Activated T-cell treated with anti-CD3 and anti-CD28 coated beads, Interleukin-2, amount 50 U/mL, for 4 hours (primary cell): Measurements from ENCODE around the gene OPN1SW. TPM values are rescaled to one million over a fixed set of nuclear protein-coding genes. Genes with fewer than 3 reads are reported as not detected.
A peak's percentile ranks its signal among the peaks of the same experiment; 100 is the strongest.

Experiments used
- ATAC-seq, 2 donors: fragments of 200-7000 bp; cut with Tn5 transposase; one replicate each; pipeline ENCODE4 v1.10.0; 2021
- DNase-seq: peaks from one replicate; pipeline ENCODE4 v3.0.0-alpha.2; 2020
- H3K27me3 Mint-ChIP-seq: one replicate; pipeline ENCODE4 v1.8.0; 2021; ENCODE audit warnings: low read depth, mixed read lengths
- H3K36me3 Mint-ChIP-seq: one replicate; pipeline ENCODE4 v1.8.0; 2022; ENCODE audit warnings: mixed read lengths; ENCODE audit not compliant: insufficient read depth
- H3K4me1 Mint-ChIP-seq: one replicate; pipeline ENCODE4 v1.8.0; 2021; ENCODE audit warnings: low read depth, mixed read lengths
- H3K4me3 Mint-ChIP-seq: one replicate; pipeline ENCODE4 v1.8.0; 2021; ENCODE audit warnings: mild to moderate bottlenecking, moderate library complexity, mixed read lengths
- H3K9me3 Mint-ChIP-seq: one replicate; pipeline ENCODE4 v1.8.0; 2021; ENCODE audit warnings: mixed read lengths
- total RNA-seq, 3 donors: library from RNA; stranded (reverse); gene quantifications; one replicate each; pipeline ENCODE4 v1.2.1, GENCODE V29; 2021

OPN1SW gene
- total RNA-seq, 3 donors from 2014 or later, result not detected

GRCh38 chr7:128755819-128756476 is 19.6 kb downstream of the OPN1SW start:
- H3K9me3 Mint-ChIP-seq, result no peaks in the 10 kb centered on the region
- ATAC-seq (no peak), DNase-seq (no peak)
- peaks cover 29% of the 10 kb centered on the region for H3K36me3 Mint-ChIP-seq
- no peak overlapping the region for H3K4me3 Mint-ChIP-seq
- no peaks in the 10 kb centered on the region for H3K27me3 Mint-ChIP-seq
- H3K4me1 Mint-ChIP-seq, result no peaks in the 10 kb centered on the region

GRCh38 chr7:128755075-128755818 is 20.3 kb downstream of the OPN1SW start:
- no peak for ATAC-seq
- no peak for DNase-seq
- Mint-ChIP-seq H3K9me3 (no peaks in the 10 kb centered on the region), H3K36me3 (peaks cover 29% of the 10 kb centered on the region), H3K4me1 (no peaks in the 10 kb centered on the region), H3K4me3 (no peak overlapping the region), H3K27me3 (no peaks in the 10 kb centered on the region)

GRCh38 chr7:128752251-128752650 is 23.3 kb downstream of the OPN1SW start:
- no peak for ATAC-seq
- H3K27me3 Mint-ChIP-seq, result no peaks in the 10 kb centered on the region
- H3K4me3 Mint-ChIP-seq, result no peak overlapping the region
- H3K36me3 Mint-ChIP-seq, result peaks cover 37% of the 10 kb centered on the region
- H3K4me1 Mint-ChIP-seq, result peaks cover 4% of the 10 kb centered on the region
- no peaks in the 10 kb centered on the region for H3K9me3 Mint-ChIP-seq
- no peak for DNase-seq

GRCh38 chr7:128747327-128748079 is 28.1 kb downstream of the OPN1SW start:
- H3K4me1 Mint-ChIP-seq, result peaks cover 22% of the 10 kb centered on the region
- H3K36me3 Mint-ChIP-seq, result peaks cover 19% of the 10 kb centered on the region
- H3K9me3 Mint-ChIP-seq, result no peaks in the 10 kb centered on the region
- no peaks in the 10 kb centered on the region for H3K27me3 Mint-ChIP-seq
- H3K4me3 Mint-ChIP-seq, result no peak overlapping the region
- no peak for ATAC-seq
- DNase-seq, result no peak

GRCh38 chr7:128745706-128746105 is 29.9 kb downstream of the OPN1SW start:
- Mint-ChIP-seq H3K4me3 (no peak overlapping the region), H3K9me3 (no peaks in the 10 kb centered on the region), H3K4me1 (peaks cover 40% of the 10 kb centered on the region), H3K27me3 (no peaks in the 10 kb centered on the region), H3K36me3 (peaks cover 25% of the 10 kb centered on the region)
- ATAC-seq (no peak), DNase-seq (no peak)

GRCh38 chr7:128744366-128744905 is 31.2 kb downstream of the OPN1SW start:
- ATAC-seq (no peak), DNase-seq (no peak)
- Mint-ChIP-seq H3K4me3 (no peak overlapping the region), H3K4me1 (peaks cover 49% of the 10 kb centered on the region), H3K27me3 (no peaks in the 10 kb centered on the region), H3K9me3 (no peaks in the 10 kb centered on the region), H3K36me3 (peaks cover 22% of the 10 kb centered on the region)

- H3K9me3 Mint-ChIP-seq, result no peaks in the 10 kb centered on the region
- H3K36me3 Mint-ChIP-seq, result peaks cover 13% of the 10 kb centered on the region
- no peak for DNase-seq
- H3K27me3 Mint-ChIP-seq, result no peaks in the 10 kb centered on the region
- no peak for ATAC-seq
- peaks cover 54% of the 10 kb centered on the region for H3K4me1 Mint-ChIP-seq
- H3K4me3 Mint-ChIP-seq, result no peak overlapping the region
These were observed 32.4 kb downstream of the OPN1SW start for GRCh38 chr7:128743112-128743772.

- Mint-ChIP-seq H3K4me1 (peaks cover 54% of the 10 kb centered on the region), H3K4me3 (no peak overlapping the region)
These were observed 33.4 kb downstream of the OPN1SW start for GRCh38 chr7:128742206-128742605.

GRCh38 chr7:128741491-128741890 is 34.1 kb downstream of the OPN1SW start:
- ATAC-seq (no peak), DNase-seq (no peak)
- H3K27me3 Mint-ChIP-seq, result no peaks in the 10 kb centered on the region
- peaks cover 53% of the 10 kb centered on the region for H3K4me1 Mint-ChIP-seq
- H3K36me3 Mint-ChIP-seq, result peaks cover 9% of the 10 kb centered on the region
- H3K9me3 Mint-ChIP-seq, result no peaks in the 10 kb centered on the region
- H3K4me3 Mint-ChIP-seq, result no peak overlapping the region

More at GRCh38 chr7:128742206-128742605, 33.4 kb downstream of the OPN1SW start:
- DNase-seq (no peak), ATAC-seq (no peak)
- Mint-ChIP-seq H3K9me3 (no peaks in the 10 kb centered on the region), H3K27me3 (no peaks in the 10 kb centered on the region), H3K36me3 (peaks cover 9% of the 10 kb centered on the region)

GRCh38 chr7:128740996-128741395 is 34.6 kb downstream of the OPN1SW start:
- no peak for ATAC-seq
- H3K9me3 Mint-ChIP-seq, result no peaks in the 10 kb centered on the region
- no peaks in the 10 kb centered on the region for H3K27me3 Mint-ChIP-seq
- no peak for DNase-seq
- H3K36me3 Mint-ChIP-seq, result peaks cover 9% of the 10 kb centered on the region
- no peak overlapping the region for H3K4me3 Mint-ChIP-seq
- peaks cover 53% of the 10 kb centered on the region for H3K4me1 Mint-ChIP-seq

GRCh38 chr7:128739990-128740682 is 35.5 kb downstream of the OPN1SW start:
- Mint-ChIP-seq H3K27me3 (no peaks in the 10 kb centered on the region), H3K9me3 (no peaks in the 10 kb centered on the region), H3K36me3 (peaks cover 6% of the 10 kb centered on the region), H3K4me3 (peak overlapping the region; percentile 98), H3K4me1 (peaks cover 48% of the 10 kb centered on the region)
- DNase-seq (no peak), ATAC-seq (no peak)

- ATAC-seq (peak; percentile 98), DNase-seq (peak; percentile 89)
- Mint-ChIP-seq H3K4me1 (peaks cover 43% of the 10 kb centered on the region), H3K4me3 (peak within 1 kb of the TSS; percentile 98), H3K9me3 (no peaks in the 10 kb centered on the region), H3K27me3 (no peaks in the 10 kb centered on the region), H3K36me3 (peaks cover 6% of the 10 kb centered on the region)
These were observed 36.3 kb downstream of the OPN1SW start, which contains the start of gene CALU for GRCh38 chr7:128739048-128739962. Gene CALU (plus strand): TSS chr7:128739359. CDS start chr7:128748584, 9,225 bp downstream.
